ENCODE measurements around the gene GLI3.
"Not testable (repeated sequence)": the region's sequence is repeated elsewhere in the genome, so short reads cannot be mapped to it uniquely, and the experiment has no call there.

The GLI3 gene

GRCh38 chr7:42210333-42210732 is 26.7 kb downstream of the GLI3 start:
- no peak for DNase-seq

- DNase-seq = not testable (repeated sequence)
These were observed 27.9 kb downstream of the GLI3 start for GRCh38 chr7:42209085-42209484.

GRCh38 chr7:42208572-42208971 is 28.4 kb downstream of the GLI3 start:
- no peak for DNase-seq

GRCh38 chr7:42207420-42207819 is 29.6 kb downstream of the GLI3 start:
- no peak for DNase-seq

GRCh38 chr7:42203336-42203735 is 33.7 kb downstream of the GLI3 start:
- no peak for DNase-seq

- no peak for DNase-seq
These were observed 34.4 kb downstream of the GLI3 start for GRCh38 chr7:42202601-42203000.

- DNase-seq = no peak
These were observed 37.9 kb downstream of the GLI3 start for GRCh38 chr7:42198974-42199668.

- no peak for DNase-seq
These were observed 38.7 kb downstream of the GLI3 start for GRCh38 chr7:42198296-42198695.

- no peak for DNase-seq
These were observed 39.6 kb downstream of the GLI3 start for GRCh38 chr7:42197451-42197850.

- DNase-seq = no peak
These were observed 42.8 kb downstream of the GLI3 start for GRCh38 chr7:42194238-42194637.

- DNase-seq = no peak
These were observed 43.4 kb downstream of the GLI3 start for GRCh38 chr7:42193471-42194129.

GRCh38 chr7:42192851-42193461 is 44.1 kb downstream of the GLI3 start:
- DNase-seq = no peak

GRCh38 chr7:42192066-42192465 is 44.9 kb downstream of the GLI3 start:
- DNase-seq = no peak

GRCh38 chr7:42189535-42189934 is 47.5 kb downstream of the GLI3 start:
- no peak for DNase-seq

- DNase-seq = no peak
These were observed 50.9 kb downstream of the GLI3 start for GRCh38 chr7:42186151-42186550.

GRCh38 chr7:42185726-42186125 is 51.3 kb downstream of the GLI3 start:
- no peak for DNase-seq

- no peak for DNase-seq
These were observed 53.5 kb downstream of the GLI3 start for GRCh38 chr7:42183547-42183946.

- no peak for DNase-seq
These were observed 55.4 kb downstream of the GLI3 start for GRCh38 chr7:42181566-42181965.

GRCh38 chr7:42180806-42181205 is 56.2 kb downstream of the GLI3 start:
- DNase-seq = no peak

GRCh38 chr7:42176724-42177101 is 60.3 kb downstream of the GLI3 start:
- DNase-seq = no peak

- no peak for DNase-seq
These were observed 60.9 kb downstream of the GLI3 start for GRCh38 chr7:42175834-42176723.

GRCh38 chr7:42174391-42174912 is 62.6 kb downstream of the GLI3 start:
- DNase-seq = no peak

- no peak for DNase-seq
These were observed 66.3 kb downstream of the GLI3 start for GRCh38 chr7:42170724-42171123.

Data from suppressor macrophage treated with lipopolysaccharide for 4 hours (primary cell).